Tongue (tissue), 2 donors: ENCODE data around the gene ALDH5A1. TPM values are rescaled to one million over a fixed set of nuclear protein-coding genes. Genes with fewer than 3 reads are reported as not detected.

Source experiments
- DNase-seq: peaks from one replicate; pipeline ENCODE4 v3.0.0-alpha.2; 2015
- total RNA-seq: library from RNA; depleted of rRNA; stranded (reverse); fragments of >200 nt; gene quantifications from one replicate; pipeline ENCODE4 v1.2.3, GENCODE V29; 2014

ALDH5A1 gene
- total RNA-seq, 1 donor from 2014 or later, result 15.9 TPM

DNA sequence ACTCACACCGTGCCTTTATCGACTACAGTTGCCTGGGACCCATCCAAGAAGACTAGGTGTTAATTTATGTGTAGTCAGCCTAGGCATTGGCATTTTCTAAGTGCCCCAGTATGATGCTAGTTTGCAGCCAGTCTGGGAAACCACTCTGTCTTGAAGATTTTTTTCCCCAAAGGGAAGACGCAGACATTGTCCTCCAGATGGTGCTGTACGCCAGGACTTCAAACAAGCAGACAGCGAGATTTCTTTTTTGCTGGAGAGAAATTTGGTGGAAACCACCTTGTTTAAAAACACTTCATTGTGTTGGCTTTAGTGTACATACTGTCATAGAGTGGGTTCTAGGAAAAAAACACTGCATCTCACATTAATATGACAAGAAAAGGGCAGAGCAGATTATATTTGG is 30.0 kb downstream of the ALDH5A1 start:
- DNase-seq, result peak; percentile 51

DNA sequence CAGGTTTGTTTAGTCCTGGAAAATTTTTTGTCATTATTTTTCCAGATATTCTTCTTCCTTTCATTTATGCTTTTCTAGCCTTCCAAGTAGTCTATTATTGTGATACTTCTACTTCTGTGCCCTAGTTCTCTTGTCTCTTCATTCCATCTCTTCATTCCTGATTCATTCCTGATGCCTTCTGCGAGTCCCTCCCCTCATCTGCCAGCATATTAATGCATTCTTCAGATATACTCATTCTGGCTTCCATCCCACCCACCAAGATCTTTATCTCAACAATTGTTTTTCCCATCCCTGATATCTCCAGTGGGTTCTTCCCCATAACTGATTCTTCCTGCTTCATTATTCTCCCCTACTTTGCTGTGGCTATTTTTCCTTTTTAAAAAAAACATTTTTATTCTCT is 35.2 kb downstream of the ALDH5A1 start:
- no peak for DNase-seq

DNA sequence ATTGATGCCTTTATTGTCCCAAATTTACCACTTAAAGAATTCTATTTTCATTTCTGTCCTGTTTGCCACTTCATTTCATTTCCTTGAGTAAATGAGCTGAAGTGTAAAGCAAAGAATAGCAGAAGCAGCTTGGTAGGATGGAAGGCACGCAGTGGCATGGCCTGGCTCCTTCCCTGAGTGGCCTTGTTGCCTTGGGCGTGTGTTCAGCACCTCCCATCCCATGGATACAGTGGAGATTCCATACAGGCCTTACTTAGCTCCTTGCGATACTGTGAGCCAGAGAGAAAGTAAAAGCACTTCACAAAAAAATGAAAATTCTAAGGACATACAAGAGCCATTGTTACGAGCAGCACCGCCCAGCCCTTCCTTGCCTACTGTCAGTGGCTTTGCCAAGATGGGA is 39.6 kb downstream of the ALDH5A1 start:
- no peak for DNase-seq

DNA sequence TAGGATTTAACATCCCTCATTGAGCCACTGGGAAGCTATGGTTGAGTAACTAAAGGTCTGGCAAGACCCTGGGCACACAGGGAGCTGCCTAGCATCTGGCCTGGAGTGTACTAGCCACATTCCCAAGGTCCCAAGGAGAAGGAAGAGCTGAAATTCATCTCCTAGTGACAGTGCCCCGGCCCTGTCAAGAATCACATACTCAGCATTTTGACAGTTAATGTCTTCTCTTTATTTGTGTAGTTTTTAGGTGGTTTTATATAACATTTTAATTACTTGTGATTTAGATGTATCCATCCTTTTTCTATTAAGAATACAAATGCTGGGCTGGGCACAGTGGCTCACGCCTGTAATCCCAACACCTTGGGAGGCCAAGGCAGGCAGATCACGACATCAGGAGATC is 40.4 kb downstream of the ALDH5A1 start:
- no peak for DNase-seq

DNA sequence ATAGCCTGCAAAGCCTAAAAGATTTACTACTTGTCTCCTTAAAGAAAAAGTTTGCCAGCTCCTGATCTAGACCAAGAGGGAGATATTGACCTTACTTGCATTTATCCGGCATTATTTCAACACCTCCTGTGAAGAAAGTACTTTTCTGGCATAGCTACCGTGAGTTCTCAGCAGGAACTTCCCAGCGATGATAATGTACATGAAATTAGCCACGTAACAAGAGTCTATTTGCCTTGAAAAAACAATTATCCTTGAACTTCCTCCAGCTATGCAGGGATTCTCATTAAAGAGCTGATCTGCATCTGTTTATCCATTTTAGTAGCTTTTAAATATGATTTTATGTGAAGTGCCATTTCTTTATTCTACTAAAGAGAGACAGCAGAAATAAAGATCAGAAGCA is 41.7 kb downstream of the ALDH5A1 start:
- DNase-seq, result no peak

DNA sequence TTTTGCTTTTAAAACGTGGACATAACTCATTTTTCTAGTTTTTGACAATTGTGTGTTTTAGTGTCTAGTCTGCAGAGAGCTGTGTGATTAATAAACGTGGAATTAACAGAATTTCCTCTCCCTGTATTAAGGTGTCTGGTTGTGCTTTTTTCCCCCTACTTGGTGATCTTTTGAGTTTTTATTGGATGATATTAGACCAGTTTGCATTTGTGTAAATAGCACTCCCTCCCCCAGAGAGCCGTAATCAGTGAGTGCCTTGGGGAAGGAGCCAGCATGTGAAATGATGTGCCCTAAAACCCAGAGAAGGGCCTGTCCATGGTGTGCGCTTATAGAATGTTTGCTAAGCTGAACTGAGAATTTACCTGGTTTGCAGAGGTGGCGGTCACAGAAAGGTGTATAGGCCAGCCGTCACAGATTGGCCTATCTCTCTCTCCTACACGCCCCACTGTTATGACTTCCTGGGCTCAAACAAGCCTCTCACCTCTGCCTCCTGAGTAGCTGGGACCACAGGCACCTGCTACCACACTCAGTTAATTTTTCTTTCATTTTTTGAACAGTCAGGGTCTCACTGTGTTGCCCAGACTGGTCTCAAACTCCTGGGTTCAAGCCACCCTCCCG is 42.4 kb downstream of the ALDH5A1 start:
- no peak for DNase-seq

DNA sequence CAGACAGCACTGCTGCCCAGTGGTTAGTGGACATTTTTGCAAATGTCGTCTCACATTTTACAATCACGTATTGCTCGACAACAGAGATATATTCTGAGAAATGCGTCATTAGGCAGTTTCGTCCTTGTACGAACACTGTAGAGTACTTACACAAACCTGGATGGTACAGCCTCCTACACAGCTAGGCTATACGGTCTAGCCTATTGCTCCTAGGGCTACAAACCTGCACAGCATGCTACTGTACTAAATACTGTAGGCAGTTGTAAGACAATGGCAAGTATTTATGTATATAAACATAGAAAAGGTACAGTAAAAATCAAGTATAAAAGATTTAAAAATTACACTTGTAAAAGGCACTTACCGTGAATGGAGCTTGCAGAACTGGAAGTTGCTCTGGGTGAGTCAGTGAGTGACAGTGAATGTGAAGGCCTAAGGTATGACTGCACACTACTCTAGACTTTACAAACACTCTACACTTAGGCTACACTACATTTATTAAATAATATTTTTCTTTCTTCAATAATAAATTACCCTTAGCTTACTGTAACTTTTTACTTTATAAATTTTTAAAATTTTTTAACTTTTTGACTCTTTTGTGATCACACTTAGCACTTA is 43.1 kb downstream of the ALDH5A1 start:
- DNase-seq, result no peak

DNA sequence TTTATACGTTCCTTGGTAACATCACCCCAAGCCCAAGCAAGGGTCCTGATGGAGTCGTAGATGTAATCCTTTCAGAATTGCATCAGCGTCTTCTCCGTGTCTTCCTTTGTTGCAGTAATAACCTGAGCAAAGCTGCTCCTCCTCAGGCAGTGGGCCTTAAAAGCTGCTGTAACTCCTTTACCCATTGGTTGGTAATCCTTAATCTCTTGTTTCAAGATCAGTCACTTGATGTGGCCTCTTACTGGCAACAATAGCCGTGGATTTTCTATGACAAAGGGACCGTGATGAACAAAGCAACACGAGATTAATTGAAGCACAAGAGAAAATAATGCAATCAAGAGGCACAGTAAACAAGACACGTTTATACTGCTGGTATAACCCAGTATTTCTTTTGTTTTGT is 44.6 kb downstream of the ALDH5A1 start:
- DNase-seq, result no peak

DNA sequence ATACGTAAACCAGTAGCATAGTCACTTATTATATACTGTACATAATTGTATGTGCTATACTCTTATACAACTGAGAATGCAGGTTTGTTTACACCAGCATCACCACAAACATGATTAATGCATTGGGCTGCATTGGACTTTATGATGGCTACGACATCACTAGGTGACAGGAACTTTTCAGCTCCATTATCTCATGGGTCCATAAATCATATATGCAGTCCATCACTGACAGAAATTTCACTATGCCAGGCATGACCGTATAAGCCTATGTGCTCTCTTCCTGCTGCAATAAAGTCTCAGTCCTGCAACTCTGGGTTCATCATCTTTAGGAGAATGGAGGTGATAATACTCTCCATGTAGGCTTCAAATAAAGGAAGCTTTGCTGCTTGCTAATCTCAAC is 45.4 kb downstream of the ALDH5A1 start:
- no peak for DNase-seq

DNA sequence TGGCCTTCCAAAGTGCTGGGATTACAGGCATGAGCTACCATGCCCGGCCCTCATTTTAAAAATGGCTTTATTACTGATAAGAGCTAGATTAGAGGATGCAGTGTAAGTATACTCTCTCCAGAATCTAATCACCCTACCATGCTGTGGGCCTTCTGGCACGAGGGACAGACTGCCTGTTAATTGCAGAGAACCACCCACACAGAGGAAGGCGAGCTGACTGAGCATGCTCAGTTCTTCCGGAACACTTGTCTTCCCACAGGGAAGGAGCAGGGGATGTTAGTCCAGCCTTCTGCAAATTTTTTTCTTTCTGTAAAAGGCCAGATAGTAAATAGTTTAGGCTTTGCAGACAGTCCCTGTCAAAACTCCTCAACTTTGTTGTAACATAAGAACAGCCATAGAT is 48.9 kb downstream of the ALDH5A1 start:
- no peak for DNase-seq

DNA sequence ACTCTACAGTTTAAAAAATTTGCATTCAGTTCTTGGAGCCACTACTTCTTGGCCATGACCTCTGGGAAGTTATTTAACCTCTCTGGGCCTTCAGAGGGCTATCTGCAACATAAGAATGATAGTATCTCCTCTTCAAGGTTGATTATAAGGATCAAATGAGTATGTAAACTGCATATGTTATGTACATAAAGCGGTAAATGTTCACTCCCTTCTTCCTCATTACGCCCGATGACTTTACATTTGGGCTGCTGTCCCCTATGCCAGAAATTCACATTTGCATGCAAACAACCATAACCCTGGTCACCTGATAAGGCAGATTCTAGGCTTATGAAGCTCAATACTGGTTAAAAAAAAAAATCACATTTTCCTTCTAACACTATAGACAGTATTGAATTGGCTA is 50.4 kb downstream of the ALDH5A1 start:
- DNase-seq, result no peak

DNA sequence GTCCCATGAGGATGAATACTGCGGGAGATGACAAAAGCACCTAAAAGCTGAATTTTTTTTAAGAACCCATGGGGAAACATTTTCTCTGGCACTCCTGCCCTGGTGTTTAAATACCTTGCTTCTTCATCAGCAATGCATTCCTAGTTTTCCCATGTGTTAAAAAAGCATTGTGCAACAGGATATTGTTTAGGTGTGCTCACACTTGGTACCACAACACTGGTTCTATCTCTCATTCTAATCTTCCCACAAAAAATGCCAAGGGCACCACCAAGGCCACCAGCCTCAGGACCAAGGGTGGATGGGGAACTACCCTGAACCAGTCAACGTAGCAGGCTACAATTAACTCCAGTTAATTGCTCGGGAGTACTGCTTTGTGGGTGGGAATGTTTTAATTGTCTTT is 50.9 kb downstream of the ALDH5A1 start:
- no peak for DNase-seq

DNA sequence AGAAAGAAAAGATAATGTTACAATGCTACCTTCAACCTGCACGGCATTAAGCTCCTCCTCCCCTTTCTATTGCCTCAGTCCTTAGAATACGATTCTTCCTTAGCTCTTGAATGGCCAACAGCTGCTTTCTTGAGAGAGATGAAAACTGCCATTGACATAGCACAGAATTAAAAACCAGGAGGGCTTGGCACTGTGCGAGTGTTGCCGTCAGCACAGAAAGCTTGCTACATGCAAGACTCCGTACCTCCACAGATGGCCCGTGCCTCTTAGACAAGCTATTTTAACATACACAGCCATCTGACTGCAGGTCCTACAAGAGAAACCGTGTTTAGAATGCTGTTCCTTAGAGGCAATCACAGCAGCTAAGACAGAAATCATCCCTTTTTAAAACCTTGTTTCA is 51.7 kb downstream of the ALDH5A1 start:
- peak; percentile 22 for DNase-seq

DNA sequence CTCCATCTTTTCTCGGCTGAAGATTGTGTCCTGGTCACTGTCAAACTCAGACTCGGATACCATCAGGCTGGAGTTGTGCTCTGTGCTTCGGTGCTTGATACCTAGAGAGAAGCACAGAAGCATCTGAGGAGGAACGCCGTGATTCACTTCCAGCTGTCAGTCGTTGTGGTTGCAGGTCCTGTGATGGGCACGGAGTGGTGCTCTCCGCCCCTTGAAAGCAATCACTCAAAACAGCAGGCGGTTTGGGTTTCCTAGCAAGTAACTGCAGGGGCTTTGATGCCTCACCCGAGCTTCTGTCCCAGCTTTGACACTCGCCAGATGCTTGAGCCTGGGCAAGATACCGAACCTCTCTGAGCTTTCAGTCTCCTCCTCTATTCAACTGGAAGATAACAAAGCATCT is 52.5 kb downstream of the ALDH5A1 start:
- peak; percentile 5 for DNase-seq

DNA sequence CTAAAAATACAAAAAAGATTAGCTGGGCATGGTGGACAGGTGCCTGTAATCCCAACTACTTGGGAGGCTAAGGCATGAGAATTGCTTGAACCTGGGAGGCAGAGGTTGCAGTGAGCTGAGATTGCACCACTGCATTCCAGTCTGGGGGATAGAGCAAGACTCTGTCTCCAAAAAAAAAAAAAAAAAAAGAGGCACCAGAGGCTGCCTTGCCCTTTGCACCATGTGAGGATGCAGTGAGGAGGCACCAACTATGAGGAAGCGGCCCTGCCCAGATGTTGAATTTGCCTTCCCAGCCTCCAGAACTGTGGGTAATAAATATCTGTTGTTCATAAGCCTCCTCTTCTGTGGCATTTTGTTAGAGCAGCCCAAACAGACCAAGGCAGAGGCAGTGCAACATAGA is 54.4 kb downstream of the ALDH5A1 start:
- no peak for DNase-seq

DNA sequence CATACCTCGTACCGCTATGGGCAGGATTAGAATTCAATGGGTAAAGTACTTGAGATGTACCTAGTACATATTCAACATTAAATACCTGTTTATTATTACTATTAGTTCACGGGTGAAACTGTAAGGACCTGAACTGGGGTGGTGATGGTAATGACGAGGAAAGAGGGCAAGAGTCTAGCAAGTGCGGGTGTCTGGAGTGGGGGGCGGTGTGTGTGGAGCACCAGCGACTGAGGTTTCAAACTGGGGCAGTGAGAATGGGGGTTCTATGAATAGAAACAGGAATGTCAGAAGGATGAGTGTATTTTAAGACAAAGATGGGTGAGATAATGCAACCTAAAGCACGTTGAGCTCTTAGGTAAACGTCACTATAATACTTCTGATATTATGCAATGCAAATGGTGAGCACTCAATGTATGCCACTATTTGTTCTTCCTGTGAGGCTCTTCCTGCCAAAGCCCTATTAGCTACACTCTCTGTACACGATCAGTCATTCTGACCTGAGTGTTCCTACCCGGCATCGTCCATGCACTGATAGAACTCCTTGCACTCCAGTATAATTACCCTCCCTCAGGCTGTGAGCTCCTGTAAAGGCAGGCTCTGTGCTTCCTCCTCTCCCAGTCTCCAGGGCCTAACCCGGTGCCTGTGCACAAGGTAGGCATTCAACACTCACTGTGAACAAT is 55.0 kb downstream of the ALDH5A1 start:
- DNase-seq, result no peak

DNA sequence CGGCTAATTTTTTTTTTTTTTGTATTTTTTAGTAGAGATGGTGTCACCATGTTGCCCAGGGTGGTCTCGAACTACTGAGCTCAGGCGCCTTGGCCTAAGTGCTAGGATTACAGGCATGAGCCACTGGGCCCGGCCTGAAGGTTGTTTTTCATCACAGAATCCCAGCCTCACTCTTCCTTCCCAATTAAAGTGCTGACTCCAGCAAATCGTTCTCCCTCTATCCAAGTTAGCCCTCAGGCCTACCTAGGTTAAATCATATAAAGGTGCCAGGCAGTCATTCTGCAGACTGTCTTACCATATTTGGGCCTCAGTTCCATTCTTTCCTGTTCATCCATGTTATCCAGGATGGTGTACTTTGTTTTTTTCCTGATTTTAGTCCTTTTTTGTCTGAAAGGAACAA is 56.4 kb downstream of the ALDH5A1 start:
- DNase-seq, result no peak

DNA sequence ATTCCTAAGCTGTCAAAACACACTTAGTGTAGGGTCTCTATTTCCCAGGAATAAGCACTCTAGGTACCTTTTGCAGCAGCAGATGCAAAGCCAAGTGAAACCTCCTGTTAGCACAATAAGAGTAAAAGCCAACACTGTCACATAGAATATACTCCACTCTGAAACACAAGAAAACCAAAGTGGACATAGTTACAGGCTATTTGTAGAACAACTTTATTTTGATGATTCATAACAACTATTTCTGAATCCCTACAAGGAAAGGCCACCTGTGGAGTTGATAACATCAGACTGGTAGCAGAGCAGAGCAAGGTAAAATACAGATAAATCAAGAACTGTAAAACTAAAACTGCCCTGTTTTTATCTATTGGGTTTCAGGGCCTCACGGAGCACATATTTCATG is 59.7 kb downstream of the ALDH5A1 start:
- no peak for DNase-seq

DNA sequence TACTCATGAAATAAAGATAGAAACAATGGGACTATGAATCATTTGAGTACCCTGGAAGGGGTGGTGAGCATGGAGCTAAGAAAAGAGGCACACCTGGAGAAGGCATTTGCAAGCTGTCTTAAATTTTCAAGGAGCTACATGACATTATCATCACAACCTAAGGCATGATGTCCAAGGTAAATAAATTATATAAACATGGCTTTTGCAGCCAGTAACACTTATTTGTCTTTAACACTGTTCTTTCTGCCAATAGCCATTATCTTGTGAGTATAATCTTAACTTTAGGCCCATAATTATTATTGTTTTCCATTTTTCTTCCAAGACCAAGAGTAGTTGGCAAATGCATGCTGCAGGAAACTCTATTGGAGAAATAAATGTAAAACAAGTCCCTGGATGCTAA is 63.7 kb downstream of the ALDH5A1 start:
- DNase-seq, result no peak

DNA sequence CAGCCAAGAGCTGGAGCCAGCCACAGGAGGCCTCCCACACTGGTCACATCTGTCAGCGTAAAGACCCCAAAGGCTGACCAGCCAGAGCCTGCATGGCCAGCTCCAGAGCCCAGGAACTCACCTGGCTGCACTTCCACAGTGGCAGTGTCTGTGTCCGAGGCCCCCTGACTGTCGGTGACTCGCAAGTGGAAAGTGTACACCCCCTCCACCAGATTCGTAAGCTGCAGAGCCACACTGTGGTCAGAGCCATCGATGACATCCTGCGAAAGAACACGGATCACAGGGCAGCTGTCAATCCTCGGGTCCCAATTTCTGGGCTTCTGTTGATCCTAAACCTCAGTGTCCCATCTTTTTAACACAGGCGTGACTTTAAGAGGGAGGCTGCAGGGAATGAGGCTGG is 69.3 kb downstream of the ALDH5A1 start:
- DNase-seq, result no peak

DNA sequence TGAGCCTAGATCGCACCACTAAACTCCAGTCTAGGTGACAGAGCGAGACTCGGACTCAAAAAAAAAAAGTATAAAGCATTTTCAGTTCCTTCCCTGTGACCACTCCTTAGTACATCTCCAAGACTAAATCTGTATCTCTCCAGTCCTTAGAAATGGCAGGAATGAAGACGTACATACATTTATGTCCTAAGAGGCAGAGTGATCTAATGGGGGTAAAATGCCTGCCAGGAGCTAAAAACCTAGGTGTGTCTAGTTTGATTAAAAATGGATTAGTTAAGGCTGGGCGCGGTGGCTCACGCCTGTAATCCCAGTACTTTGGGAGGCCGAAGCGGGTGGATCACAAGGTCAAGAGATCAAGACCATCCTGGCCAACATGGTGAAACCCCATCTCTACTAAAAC is 70.4 kb downstream of the ALDH5A1 start:
- DNase-seq, result no peak

DNA sequence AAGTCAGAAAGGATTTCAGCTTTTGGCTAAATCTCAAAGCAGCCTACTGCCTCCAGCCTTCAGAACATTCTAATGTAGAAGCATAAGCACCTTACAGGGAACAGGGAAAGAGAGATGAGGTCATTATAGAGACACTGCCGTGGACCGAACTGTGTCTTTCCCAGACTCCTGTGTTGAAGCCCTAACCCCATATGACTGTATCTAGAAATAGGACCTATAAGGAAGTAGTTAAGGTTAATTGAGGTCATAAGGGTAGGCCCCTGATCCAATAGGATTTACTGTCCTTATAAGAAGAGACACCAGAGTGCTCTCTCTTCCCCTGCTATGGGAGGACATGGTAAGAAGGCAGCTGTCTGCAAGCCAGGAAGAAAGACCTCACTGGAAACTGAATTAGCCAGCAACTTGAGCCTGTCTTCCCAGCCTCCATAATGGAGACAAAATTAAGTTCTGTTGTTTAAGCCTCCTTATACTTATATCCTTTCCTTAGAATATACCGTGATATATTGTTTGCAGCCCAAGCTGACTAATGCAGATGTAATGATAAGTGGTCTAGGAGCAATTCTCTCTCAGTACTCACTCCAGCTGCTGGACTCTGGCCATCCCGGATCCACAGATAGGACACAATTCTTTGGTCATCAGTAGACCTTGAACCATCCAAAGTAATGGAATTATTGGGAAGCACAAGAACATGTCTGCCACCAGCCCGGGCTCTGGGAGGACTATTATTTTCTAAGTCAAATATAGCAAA is 71.4 kb downstream of the ALDH5A1 start:
- peak; percentile 12 for DNase-seq

DNA sequence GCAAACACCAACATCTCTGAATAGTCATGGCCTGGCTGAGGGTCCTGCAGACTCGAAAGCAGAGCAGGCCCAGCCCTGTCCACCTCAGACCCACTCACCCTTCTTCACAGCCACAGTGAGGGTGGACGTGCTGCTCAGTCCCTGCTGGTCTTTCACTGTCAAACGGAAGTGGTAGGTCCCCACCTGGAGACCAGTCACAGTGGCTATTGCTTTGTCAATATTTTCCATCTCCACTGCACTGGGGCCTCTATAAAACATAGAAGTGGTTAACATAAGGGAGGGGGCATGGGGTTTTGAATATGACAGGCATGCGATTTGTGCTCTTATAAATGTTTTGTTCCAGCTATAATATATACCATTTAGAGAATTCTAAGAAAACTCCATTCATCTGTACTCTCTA is 73.9 kb downstream of the ALDH5A1 start:
- DNase-seq, result no peak
